ENCODE data around the gene CNGA3.

The CNGA3 gene

DNA sequence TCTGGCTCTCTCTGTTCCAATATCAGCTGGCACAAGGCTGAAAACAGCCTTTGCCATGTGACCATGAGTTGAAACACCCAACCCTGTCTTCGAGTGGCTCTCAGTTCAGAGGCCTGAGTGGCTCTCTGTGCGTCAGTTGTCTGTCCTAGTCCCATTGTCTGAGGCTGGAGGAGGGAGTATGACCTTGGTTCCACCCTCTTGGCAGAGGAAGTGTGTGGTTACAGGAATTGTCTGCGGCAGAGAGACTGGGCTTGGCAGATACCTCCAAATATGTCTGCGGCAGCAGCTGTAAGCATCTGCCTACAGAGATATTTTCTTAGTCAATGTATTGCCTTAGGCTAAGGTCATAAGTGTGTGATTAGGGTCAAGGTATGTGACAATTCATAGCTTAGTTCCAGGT lies 32.6 kb downstream of the CNGA3 start:
- no peak for DNase-seq

DNA sequence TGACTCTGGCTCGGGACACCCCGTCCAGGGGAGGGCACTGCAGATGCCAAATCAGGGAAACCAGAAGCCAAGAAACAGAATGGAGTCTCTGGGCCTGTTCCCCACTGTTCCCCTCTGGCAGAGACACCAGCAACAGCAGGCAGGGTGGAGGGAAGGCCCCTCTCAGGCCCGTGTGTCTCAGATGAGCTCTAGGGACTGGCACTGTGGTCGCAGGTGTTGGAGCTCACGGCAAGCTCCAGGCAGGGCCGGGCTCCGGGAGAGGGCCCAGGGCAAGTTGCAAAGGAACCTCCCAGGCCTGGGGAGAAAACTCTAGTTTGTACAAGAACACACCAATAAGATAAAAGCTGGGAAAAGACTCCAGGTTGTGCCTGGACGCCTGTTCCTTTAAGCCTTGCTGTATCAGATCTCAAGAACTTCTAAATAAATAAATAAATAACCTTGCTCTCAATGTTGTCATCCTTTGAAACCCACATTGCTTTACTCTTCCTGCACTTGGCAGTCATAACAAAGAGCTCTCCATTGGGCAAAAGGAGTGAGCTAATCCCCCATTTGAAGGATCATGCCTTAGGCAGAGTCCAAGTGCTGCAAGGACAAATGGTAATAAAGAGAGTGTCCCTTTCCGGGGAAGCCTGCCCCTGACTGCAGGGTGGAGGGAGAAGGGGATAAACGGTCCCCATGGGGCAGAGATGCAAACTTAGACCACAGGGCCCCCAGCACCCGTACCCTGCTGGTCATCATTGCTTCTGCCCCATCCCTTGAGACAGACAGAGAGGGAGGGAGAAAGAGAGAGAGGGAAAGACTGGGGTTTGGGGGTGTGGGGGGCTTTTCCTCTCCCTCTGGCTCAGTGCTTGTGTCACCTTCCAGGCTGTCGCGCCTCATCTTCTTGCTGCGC lies 33.3 kb downstream of the CNGA3 start:
- no peak for DNase-seq

DNA sequence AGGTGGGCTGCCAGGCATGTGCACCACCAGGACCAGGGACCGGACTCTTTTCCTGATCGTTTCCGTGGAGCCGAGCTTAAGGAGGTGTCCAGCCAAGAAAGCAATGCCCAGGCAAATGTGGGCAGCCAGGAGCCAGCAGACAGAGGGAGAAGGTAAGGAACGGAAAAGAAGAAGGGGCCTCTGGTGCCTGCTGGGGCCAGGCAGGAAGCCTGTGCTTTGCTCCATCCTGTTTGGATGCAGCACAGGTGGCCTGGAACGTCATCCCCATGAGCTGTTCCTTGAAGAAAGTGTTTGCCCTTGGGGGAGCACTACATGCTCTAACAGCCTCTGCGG lies 33.9 kb downstream of the CNGA3 start:
- DNase-seq, result no peak

DNA sequence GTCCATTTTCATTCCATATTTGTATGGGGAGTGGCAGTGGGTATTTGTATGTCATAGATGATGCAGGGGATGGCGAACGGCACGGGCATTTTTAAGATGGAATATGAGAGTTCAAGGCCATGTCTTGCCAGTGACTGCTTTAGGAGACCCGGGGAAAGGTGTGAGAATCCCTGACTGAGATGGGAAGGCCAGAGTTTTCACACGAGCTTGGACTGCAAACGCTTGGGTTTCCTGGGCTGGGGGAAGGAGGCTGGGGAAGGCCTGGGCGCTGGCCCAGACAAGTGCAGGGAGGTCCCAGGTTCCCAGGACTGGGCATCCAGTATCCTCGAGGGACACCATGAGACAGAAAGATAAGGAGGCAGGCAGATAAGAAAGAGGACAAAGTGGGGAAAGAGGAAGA lies 35.2 kb downstream of the CNGA3 start:
- no peak for DNase-seq

DNA sequence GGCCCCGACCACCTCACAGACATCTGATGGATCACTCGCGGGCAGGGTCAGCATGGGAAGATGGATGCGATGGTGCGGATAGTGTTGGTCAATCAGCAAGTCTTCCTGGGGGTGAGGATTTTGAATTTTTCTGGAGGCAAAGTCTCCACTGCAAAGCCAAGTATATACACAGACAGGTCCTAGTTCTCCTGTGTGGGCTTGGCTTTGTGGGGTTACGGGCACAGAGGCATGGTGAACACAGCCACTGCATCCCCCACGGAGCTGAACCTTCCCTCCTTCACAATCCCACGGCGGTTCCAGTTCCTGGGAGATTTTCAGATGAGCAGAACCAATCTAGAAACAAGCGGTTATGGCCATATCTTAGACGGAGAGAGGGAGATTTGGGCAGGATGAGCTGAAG lies 35.8 kb downstream of the CNGA3 start:
- no peak for DNase-seq

DNA sequence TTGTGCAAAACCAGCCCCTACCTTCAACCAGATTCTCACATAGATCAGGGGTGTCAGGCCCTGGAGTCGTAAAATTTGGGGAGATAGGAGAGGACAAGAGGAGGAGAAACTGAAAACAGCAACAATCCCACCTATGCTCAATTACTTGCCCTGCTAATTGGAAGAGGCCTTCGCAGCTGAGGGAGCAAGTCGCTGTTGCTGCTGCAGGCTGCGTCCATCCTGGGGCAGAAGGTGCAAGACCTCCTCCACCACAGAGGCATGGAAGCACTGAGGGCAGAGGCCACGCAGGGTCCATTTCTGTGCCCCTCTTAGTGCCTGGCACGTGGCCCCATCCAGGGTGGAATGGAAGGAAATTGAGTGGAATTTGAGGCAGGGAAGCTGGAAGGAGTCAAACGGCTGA lies 36.5 kb downstream of the CNGA3 start:
- DNase-seq, result no peak

DNA sequence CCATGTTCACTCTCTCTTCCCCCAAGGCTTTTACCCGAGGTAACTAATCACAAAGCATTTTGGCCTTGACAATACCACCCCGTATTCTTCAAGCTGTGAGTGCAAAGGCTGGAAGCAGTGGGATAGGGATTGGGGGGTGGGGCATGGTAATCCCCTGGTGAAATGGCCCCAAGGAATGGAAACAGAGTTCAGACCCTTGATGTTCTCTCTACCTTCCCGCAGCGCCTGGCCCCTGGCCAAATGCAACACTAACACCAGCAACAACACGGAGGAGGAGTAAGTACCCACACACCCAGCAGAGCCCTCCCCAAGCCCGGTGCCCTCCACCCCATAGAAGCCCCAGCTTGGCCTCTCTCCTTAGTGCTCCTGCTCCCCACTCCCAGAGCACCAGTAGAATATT lies 36.9 kb downstream of the CNGA3 start:
- DNase-seq, result no peak

DNA sequence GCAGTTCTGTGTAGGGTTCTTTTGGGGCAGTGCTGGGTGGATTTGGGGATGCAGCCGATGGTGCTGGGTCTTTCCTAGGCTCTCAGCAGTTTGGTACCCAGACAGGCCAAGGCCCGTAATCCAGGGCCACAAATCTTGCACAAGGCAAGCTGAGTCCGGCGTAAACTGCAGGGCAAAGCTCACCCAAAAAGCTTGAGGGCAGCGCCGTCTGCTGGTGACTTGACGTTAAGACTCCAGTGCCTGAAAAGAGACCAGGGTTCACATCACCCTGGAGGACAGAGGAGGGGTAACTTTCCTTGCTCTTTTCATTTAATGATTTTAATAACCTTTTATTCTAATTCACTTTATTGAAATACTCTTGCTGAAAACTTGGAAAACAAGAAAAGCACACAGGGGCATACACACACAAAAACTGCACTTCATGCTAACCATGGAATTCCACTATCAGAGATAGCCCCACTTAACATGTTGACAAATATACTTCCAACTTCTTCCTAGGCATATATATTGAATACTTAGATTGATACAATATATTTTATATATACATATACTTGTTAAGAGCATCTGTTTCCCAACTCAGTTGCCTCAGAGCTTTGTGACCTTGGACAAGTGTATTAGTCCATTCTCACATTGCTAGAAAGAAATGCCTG lies 38.9 kb downstream of the CNGA3 start:
- peak; percentile 87 for DNase-seq

DNA sequence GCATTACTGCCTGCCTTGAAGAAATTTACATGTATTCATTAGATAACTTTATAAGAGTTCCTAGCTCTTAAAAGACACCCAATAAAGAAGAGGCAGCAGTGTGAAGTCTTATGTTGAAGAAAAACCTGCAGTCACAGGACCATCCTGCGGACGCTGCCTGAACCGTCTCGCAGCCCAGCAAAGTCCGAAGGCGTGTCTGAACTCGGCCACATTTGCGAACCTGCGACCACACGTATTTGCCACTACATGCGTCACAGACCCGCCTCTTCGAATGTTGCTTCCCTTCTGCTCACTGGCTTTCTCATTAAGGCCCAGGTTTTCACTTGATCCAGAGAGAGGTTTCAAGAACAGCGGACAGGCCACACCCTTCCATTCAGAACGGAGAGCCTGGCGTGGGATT lies 41.2 kb downstream of the CNGA3 start:
- no peak for DNase-seq

DNA sequence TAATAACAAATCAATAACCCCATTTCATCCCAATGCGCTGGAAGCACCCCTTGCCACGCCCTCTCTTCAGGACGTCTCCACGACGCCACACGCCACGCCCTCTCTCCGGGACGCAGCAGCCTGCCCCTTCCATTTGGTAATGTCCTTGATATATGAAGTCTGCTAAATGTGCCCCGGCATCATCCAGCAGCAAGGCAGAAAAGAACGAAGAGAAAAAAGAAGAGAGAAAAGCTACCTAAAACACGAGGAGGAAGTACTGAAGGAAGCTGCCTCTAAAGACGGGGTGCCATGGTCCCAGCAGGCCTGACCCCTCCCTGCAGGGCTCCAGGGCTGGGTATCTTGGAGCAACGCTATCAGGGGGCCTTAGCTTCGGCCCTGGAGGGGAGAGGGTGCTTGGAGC lies 41.8 kb downstream of the CNGA3 start:
- DNase-seq, result no peak

DNA sequence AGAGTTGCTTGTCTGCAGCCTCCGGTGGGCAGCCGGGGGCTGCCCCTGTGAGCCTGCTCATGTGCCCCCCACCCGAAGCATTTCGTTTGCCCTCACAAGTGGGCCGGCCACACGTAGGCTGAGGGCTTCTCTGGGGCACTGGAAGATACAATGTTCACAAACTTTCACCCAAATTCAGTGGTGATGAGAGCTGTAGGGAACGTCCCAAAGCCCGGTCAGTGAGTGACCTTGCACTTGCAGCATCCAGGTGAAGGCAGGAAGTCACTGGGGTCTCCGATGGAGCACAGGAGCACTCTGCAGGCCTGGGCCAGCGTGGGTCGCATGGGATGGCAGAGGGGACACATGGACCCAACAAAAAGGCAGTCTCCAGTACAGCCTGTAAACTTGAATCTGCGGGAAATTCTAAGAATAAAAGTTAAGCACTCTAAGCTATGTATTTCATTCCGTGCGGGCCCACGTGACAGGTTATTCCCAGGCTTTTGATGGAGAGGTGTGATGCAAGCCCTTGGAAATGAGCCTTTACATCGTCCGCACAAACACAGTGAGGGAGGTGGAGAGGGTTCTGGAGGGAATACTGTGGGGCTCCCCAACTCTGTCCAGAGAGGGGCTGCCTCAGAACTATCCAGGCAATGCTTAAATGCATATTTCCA lies 42.5 kb downstream of the CNGA3 start:
- DNase-seq, result no peak

DNA sequence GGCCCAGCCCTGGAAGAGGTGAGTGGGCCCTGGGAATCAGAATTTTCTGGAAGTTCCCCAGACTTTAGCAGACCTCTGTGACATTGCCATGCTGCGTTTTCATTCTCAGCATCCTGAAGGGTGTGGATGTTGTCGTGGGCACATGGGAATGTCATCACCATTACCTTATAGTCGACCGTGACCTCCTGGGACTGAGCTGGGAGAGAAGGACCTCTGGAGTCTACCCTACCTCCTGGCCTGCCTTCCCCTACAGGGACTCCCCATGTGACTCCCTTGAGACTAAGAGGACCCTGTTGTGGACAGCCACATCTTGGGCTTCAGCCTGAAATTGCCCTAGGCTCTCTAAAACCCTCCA lies 43.0 kb downstream of the CNGA3 start:
- DNase-seq, result no peak

DNA sequence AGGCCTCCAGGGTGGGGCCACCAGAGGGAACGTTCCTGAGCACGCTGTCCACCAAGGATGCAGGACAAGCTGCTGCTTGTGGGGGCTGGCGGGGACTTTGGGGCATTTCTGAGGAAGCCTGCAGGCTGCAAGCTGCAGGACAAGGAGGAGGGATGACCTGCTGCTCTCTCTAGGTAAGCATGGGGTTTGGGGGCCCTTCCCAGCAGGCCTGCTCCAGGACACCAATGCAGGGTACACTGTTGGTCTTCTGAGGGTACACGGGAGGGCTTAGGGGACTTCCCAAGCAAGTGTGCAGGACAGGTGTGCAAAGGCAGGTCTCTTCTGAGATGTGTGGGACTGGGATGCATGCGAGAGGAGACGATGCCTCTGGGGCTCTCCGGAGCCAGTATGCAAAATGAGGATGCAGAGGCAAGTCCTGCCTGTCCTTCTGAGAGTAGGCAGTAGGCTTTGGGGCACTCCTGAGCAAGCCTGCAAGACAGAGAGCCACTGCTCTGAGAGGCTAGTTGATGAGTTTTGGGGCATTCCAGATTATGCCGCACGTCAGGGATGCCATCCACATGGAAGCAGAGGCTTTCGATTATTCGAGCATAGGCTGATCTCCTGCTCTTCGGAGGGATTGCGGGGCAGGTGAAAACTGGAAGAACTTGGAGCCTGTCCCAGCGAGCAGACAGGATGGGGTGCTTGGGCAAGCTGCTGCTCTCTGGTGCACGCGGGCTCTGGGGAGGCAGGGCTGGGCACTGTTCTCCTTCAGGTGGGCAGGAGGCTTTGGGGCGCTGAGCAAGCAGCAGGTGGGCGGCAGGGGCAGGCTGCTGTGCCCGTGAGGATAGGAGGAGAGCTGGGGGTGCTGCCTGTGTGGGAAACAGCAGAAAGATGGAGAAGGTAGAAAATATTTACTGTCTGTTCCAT lies 44.6 kb downstream of the CNGA3 start:
- DNase-seq, result no peak

DNA sequence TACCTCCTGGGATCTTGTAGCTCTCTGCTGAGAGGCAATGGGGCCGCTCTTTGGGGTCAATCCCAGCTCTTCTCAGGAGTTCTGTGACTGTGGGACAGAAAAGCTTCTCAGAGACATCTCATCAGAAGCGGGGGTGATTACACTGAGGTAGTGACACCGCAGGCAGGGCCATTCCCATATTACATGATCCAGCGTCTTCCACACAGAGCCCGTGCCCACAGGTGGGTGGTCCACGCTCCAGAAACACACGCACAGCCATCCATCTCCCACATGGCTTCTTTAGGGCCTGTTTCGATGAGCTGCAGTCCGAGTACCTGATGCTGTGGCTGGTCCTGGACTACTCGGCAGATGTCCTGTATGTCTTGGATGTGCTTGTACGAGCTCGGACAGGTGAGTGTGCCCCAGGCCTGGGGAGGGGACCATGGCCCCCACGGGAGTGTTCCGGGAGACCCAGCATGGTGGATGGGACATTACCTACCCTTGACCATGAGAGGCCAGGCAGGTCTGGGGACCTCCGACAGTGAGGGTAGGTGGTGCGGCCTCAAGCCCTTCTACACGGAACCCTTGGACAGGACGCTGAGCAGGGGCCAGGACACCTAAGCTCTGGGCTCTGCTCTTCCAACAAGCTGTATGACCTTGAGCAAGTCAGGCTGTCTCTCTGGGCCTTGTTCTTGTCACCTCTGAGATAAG lies 45.5 kb downstream of the CNGA3 start:
- DNase-seq, result no peak

DNA sequence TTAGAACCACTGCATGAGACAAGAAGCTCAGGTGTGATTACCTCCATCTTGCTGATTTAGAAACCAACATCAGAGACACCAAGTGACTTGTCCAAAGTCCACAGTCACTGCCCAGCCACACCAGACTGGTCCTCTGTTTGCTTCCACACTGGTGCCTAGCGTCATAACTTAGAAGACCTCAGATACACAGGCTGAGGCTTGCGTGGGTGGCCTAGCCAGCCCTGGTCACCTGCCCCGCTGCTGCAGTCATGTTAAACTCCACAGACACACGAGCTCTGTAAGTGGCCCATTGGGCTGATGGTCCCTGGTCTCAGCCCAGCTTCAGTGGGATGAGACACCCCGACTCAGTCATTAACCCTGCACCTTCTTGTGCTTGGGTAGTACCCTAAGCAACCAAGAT lies 47.1 kb downstream of the CNGA3 start:
- no peak for DNase-seq

DNA sequence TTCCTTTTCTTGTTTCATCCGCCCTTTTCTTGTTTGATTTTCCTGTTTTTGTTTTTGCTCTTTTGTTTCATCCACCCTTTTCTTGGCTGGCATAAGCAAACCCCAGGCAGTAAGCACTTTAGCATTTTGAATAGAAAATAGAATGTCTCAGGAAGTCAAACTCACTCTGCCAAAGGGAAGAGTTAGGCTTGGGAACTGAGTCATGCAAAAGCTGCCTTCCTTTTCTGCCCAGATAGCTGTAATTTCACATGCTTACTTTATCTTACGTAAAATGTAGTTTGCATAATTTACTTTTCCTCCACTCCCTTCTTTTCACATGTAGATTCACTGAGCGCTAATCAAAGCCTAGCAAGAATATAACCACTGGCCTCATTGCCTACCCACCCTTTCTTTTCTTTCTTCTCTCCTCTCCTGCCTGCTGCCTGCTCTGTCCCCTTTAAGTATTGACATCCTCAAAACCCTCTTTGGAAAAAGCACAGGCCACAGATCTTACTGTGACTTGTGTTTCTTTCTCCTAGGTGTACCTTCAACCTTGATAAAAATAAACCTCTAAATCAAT lies 48.4 kb downstream of the CNGA3 start:
- DNase-seq, result no peak

DNA sequence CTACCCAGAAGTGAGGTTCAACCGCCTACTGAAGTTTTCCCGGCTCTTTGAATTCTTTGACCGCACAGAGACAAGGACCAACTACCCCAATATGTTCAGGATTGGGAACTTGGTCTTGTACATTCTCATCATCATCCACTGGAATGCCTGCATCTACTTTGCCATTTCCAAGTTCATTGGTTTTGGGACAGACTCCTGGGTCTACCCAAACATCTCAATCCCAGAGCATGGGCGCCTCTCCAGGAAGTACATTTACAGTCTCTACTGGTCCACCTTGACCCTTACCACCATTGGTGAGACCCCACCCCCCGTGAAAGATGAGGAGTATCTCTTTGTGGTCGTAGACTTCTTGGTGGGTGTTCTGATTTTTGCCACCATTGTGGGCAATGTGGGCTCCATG lies 49.7 kb downstream of the CNGA3 start:
- DNase-seq, result no peak

DNA sequence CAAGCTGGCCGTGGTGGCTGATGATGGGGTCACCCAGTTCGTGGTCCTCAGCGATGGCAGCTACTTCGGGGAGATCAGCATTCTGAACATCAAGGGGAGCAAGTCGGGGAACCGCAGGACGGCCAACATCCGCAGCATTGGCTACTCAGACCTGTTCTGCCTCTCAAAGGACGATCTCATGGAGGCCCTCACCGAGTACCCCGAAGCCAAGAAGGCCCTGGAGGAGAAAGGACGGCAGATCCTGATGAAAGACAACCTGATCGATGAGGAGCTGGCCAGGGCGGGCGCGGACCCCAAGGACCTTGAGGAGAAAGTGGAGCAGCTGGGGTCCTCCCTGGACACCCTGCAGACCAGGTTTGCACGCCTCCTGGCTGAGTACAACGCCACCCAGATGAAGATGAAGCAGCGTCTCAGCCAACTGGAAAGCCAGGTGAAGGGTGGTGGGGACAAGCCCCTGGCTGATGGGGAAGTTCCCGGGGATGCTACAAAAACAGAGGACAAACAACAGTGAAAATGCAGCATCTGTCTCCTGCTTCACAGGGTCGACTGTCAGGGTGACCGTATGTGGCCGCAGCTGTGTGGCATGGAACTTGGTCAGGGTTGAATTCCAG lies 50.6 kb downstream of the CNGA3 start:
- no peak for DNase-seq

DNA sequence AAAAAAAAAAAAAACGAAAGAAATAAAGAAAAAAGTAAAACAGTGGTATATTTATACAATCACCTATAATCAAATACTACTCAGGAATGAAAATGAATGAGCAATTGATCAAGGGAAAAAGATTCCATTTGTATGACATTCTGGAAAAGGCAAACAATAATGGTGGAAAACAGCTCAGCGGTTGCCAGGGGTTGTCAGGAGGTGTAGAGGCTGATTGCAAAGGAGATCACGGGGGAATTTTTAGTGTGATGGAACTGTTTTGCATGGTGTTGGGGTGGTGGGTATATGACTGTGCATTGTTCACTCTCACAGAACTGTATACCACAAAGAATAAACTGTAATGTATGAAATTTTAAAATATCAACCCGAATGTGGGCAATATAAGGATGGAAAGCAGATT lies 52.9 kb downstream of the CNGA3 start:
- DNase-seq, result no peak

DNA sequence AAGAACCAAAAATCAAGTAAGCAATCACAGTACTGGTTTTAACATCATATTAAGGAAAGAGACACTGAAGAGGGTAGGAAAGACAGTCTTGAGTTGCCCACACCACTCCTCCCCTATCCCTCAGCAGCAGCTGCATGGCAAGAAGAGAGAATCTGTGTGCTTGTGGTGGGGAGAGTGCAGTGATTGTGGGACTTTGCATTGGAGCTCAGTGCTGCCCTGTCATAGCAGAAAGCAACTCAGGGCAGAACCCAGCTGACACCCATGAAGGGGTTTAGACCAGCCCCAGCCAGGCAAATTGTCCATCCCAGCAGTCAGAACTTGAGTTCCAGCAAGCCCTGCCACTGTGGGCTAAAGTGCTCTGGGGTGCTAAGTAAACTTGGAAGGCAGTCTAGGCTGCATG lies 57.6 kb downstream of the CNGA3 start:
- DNase-seq, result no peak

DNA sequence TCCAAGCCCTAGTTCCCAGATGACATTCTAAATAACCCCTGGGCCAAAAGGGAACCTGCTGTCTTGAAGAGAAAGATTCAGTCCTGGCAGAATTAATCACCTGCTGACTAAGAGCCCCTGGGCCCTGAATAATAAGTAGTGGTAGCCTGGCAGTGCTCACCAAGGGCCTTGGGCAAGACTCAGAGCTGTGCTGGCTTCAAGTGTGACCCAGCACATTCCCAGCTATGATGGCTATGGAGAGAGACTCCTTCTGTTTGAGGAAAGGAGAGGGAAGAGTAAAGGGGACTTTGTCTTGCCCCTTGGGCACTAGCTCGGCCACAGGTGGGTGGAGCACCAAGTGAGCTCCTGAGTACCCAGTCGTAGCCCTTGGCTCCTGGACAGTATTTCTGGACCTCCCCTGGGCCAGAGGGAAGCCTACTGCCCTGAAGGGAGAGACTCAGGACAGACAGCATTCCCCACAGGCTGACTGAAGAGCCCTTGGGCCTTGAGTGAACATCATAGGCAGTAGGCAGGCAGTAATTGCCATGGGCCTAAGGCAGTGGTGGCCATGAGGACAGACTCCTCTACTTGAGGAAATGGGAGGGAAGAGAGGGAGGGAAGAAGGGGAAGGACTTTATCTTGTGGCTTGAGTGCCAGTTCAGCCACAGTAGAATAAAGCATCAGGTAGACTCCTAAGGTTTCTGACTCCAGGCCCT lies 58.4 kb downstream of the CNGA3 start:
- DNase-seq, result no peak
